Astrocyte (in vitro differentiated cells and primary cell): ENCODE data around the gene ZFYVE16.

Experiments
- CTCF ChIP-seq: IDR thresholded peaks from 2 replicates; pipeline ENCODE4 v1.5.1; 2011; ENCODE audit warnings: low read depth, mild to moderate bottlenecking, inconsistent platforms, low read length, moderate library complexity; ENCODE audit not compliant: insufficient read depth
- EZH2 ChIP-seq: IDR thresholded peaks from 2 replicates; pipeline ENCODE4 v1.6.1; 2012; ENCODE audit warnings: mild to moderate bottlenecking, low read length, inconsistent platforms; ENCODE audit not compliant: insufficient read depth

GRCh38 chr5:80435476-80435875 is 27.6 kb downstream of the ZFYVE16 start:
- TF ChIP-seq CTCF (no peak), EZH2 (no peak)
